CD14-positive monocyte (primary cell): ENCODE measurements around the gene ALKAL2. TPM values are rescaled to one million over a fixed set of nuclear protein-coding genes. Genes with fewer than 3 reads are reported as not detected.

ENCODE experiments used
- DNase-seq, 3 donors: peaks; one replicate each; pipeline ENCODE4 v3.0.0-alpha.2; 2011 to 2022
- H2AFZ ChIP-seq: 2 replicates; pipeline ENCODE4 v1.6.0; 2012; ENCODE audit warnings: mild to moderate bottlenecking, low read depth, low read length, inconsistent platforms; ENCODE audit not compliant: insufficient read depth, poor library complexity, severe bottlenecking
- H3K27ac ChIP-seq, 2 donors: 1 replicate in 1 of 2; 2 replicates in 1 of 2; pipeline ENCODE4 v1.5.1; 2012 to 2013; ENCODE audit warnings: low read length in 2 of 2, control low read depth in 1 of 2, inconsistent platforms in 1 of 2, low read depth in 1 of 2, mild to moderate bottlenecking in 1 of 2
- H3K27me3 ChIP-seq, 2 donors: one replicate each; pipeline versions ENCODE4 v1.6.0 to v1.6.1; 2011 to 2013; ENCODE audit warnings: low read length in 2 of 2; ENCODE audit not compliant: control insufficient read depth in 2 of 2, insufficient read depth in 2 of 2
- H3K36me3 ChIP-seq, 2 donors: replicated peaks in 1 of 2; 1 replicate in 1 of 2; 2 replicates in 1 of 2; pipeline versions ENCODE4 v1.5.1 to v1.6.1; 2012 to 2013; ENCODE audit warnings: low read length in 2 of 2, control low read depth in 1 of 2, inconsistent platforms in 1 of 2, mild to moderate bottlenecking in 1 of 2; ENCODE audit not compliant: insufficient read depth in 2 of 2, control insufficient read depth in 1 of 2
- H3K4me1 ChIP-seq, 2 donors: 1 replicate in 1 of 2; 2 replicates in 1 of 2; pipeline versions ENCODE4 v1.5.1 to v1.6.1; 2012 to 2013; ENCODE audit warnings: low read length in 2 of 2, control low read depth in 1 of 2, inconsistent platforms in 1 of 2, mild to moderate bottlenecking in 1 of 2, moderate library complexity in 1 of 2; ENCODE audit not compliant: insufficient read depth in 2 of 2, control insufficient read depth in 1 of 2
- H3K4me2 ChIP-seq: replicated peaks from 2 replicates; pipeline ENCODE3; 2012; ENCODE audit warnings: low read length, moderate library complexity, mild to moderate bottlenecking; ENCODE audit not compliant: poor library complexity, severe bottlenecking; ENCODE audit errors: extremely low read depth
- H3K4me3 ChIP-seq, 3 experiments: fragments of 200-600 bp in 1 of 3; sonication (generic) in 1 of 3; replicated peaks in 1 of 3; 1 replicate in 2 of 3; 2 replicates in 1 of 3; pipeline ENCODE4 v1.5.1; 2011 to 2013; ENCODE audit warnings: low read length in 3 of 3, mild to moderate bottlenecking in 3 of 3, control low read depth in 2 of 3, low read depth in 2 of 3, inconsistent platforms in 1 of 3, moderate library complexity in 1 of 3
- H3K79me2 ChIP-seq: 2 replicates; pipeline ENCODE4 v1.6.0; 2012; ENCODE audit warnings: mild to moderate bottlenecking, control low read depth, inconsistent platforms, low read length, moderate library complexity; ENCODE audit not compliant: insufficient read depth
- H3K9ac ChIP-seq: 2 replicates; pipeline ENCODE4 v1.6.0; 2017; ENCODE audit warnings: low read length, mild to moderate bottlenecking; ENCODE audit not compliant: insufficient read depth, poor library complexity, severe bottlenecking
- H3K9me3 ChIP-seq, 2 donors: replicated peaks in 1 of 2; 1 replicate in 1 of 2; 2 replicates in 1 of 2; pipeline versions ENCODE4 v1.5.1 to v1.6.1; 2012 to 2013; ENCODE audit warnings: low read length in 2 of 2, control low read depth in 1 of 2; ENCODE audit not compliant: control insufficient read depth in 1 of 2, insufficient read depth in 1 of 2
- H4K20me1 ChIP-seq: 2 replicates; pipeline ENCODE4 v1.6.0; 2012; ENCODE audit warnings: mild to moderate bottlenecking, low read length, control low read depth, moderate library complexity; ENCODE audit not compliant: insufficient read depth
- H3K27ac Mint-ChIP-seq, 7 donors: one replicate each; pipeline ENCODE4 v1.8.0; 2020; ENCODE audit warnings: mild to moderate bottlenecking in 7 of 7, mixed read lengths in 7 of 7, moderate library complexity in 6 of 7, inconsistent platforms in 2 of 7
- H3K27me3 Mint-ChIP-seq, 3 donors: one replicate each; pipeline ENCODE4 v1.8.0; 2021 to 2022; ENCODE audit warnings: low read depth in 3 of 3, mild to moderate bottlenecking in 3 of 3, mixed read lengths in 3 of 3, moderate library complexity in 3 of 3, inconsistent platforms in 1 of 3
- H3K36me3 Mint-ChIP-seq, 2 donors: one replicate each; pipeline ENCODE4 v1.8.0; 2020; ENCODE audit warnings: mixed read lengths in 2 of 2, inconsistent platforms in 1 of 2, mild to moderate bottlenecking in 1 of 2
- H3K4me1 Mint-ChIP-seq: one replicate; pipeline ENCODE4 v1.8.0; 2020; ENCODE audit warnings: mild to moderate bottlenecking, mixed read lengths
- H3K4me3 Mint-ChIP-seq, 2 donors: one replicate each; pipeline ENCODE4 v1.8.0; 2020; ENCODE audit warnings: mild to moderate bottlenecking in 2 of 2, mixed read lengths in 2 of 2, moderate library complexity in 1 of 2
- H3K9me3 Mint-ChIP-seq, 7 donors: one replicate each; pipeline ENCODE4 v1.8.0; 2020 to 2022; ENCODE audit warnings: mixed read lengths in 7 of 7, mild to moderate bottlenecking in 6 of 7, moderate library complexity in 6 of 7, inconsistent platforms in 2 of 7
- WGBS: methylation state at CpG from one replicate; pipeline ENCODE4 v1.1.5; 2013; ENCODE audit warnings: missing lambda C conversion rate; ENCODE audit not compliant: insufficient coverage; 5-methylcytosine and 5-hydroxymethylcytosine counted together
- intact Hi-C, 2 donors: fragments of 100-400 bp; cut with micrococcal nuclease; formaldehyde crosslinking; loops; one replicate each; pipeline versions ENCODE4 v1.15.0 to v1.15.1; 2023
- polyA plus RNA-seq, 3 donors: library from polyadenylated mRNA; depleted of rRNA in 1 of 3; unstranded in 2 of 3; stranded (reverse) in 1 of 3; fragments of 300-500 nt in 2 of 3; fragments of >200 nt in 1 of 3; fragmentation: Illumina TruSeq in 2 of 3; gene quantifications; 1 replicate in 2 of 3; 2 replicates in 1 of 3; pipeline ENCODE4 v1.2.3, GENCODE V29; 2012 to 2021
- TF ChIP-seq, protein P1 (sequence below): fragments of 200-600 bp; IDR thresholded peaks from one replicate; pipeline ENCODE4 v1.8.0; 2022; ENCODE audit warnings: antibody characterized with exemption, mild to moderate bottlenecking

ALKAL2 gene
- polyA plus RNA-seq, 3 donors = not detected

DNA sequence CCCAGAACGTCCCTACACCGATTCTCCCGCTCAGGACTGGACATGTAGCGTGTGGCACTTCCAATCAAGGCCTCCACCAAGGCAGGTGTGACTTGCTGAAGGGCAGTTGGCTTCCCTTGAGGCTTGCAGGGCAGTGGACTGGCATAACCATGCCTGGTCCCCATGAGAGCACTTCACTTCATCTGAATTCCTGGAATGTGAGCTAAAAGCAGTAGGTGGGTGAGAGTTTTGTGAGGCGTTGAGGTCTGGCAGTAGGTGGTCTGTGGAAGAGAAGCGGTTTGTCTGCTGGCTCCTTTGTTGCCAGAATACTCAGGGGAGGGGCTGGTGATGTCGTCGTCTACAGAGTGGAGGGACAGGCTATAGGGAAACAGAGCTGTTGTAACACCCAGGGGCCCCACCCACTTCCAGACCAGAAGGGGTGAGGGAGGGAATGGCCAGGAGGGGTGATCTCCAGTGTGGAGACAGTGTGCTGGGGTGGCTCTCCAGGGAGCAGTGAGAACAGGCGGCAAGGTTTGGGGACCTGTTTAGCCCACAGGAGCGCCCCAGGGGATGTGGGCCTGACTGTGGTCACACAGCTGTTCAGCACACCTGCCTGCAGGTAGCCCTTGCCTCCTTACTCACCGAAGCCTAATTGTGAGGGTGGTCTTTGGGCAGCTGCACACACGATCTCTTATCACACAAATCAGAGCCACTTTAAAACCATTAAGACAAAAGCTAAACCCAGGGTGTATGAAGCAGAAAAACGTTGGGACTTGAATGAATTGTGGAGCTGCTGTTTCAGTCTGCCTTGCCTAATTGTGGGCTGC lies 21.5 kb upstream of the ALKAL2 start:
- intact Hi-C loops = no loop called here
- no peak for DNase-seq
- H3K36me3 ChIP-seq = no peaks in the 10 kb centered on the region
- peaks cover 0 to 5% (median 0%) of the 10 kb centered on the region in 3 donors for H3K27me3 Mint-ChIP-seq
- H3K4me3 Mint-ChIP-seq = no peak overlapping the region
- no peaks in the 10 kb centered on the region for H3K4me1 ChIP-seq
- H3K9ac ChIP-seq = no peak overlapping the region
- 80% methylated on average over 9 of the region's 13 CpGs for WGBS
- TF ChIP-seq, protein P1, sequence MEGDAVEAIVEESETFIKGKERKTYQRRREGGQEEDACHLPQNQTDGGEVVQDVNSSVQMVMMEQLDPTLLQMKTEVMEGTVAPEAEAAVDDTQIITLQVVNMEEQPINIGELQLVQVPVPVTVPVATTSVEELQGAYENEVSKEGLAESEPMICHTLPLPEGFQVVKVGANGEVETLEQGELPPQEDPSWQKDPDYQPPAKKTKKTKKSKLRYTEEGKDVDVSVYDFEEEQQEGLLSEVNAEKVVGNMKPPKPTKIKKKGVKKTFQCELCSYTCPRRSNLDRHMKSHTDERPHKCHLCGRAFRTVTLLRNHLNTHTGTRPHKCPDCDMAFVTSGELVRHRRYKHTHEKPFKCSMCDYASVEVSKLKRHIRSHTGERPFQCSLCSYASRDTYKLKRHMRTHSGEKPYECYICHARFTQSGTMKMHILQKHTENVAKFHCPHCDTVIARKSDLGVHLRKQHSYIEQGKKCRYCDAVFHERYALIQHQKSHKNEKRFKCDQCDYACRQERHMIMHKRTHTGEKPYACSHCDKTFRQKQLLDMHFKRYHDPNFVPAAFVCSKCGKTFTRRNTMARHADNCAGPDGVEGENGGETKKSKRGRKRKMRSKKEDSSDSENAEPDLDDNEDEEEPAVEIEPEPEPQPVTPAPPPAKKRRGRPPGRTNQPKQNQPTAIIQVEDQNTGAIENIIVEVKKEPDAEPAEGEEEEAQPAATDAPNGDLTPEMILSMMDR = no peak
- no peaks in the 10 kb centered on the region for H3K9me3 ChIP-seq
- H3K27me3 ChIP-seq = no peaks in the 10 kb centered on the region
- H3K4me1 Mint-ChIP-seq = no peaks in the 10 kb centered on the region
- peaks cover 0 to 3% (median 0%) of the 10 kb centered on the region in 7 donors for H3K9me3 Mint-ChIP-seq
- no peaks in the 10 kb centered on the region for H4K20me1 ChIP-seq
- no peaks in the 10 kb centered on the region for H3K36me3 Mint-ChIP-seq
- no peak overlapping the region for H3K4me3 ChIP-seq
- H3K27ac ChIP-seq = no peak overlapping the region
- H3K27ac Mint-ChIP-seq = no peak overlapping the region
- H2AFZ ChIP-seq = no peak overlapping the region
- no peak overlapping the region for H3K4me2 ChIP-seq
- no peaks in the 10 kb centered on the region for H3K79me2 ChIP-seq

DNA sequence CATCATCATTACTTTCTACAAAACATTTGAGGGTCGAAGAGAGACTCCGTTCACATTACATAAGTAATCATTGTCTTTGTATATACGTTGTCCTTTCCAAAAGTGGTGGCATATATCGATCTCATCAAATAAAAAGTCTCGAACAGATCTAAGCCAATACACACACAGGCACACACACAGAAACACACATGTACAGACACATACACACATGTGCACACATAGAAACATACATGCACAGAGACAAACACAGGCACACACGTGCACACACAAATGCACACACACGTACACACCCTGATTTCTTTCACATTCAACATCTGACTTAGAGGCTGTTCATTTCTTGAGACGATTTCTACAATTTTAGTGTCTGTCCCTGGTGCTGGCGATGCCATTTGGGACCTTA lies 17.5 kb upstream of the ALKAL2 start:
- Histone ChIP-seq H3K27me3 (no peaks in the 10 kb centered on the region), H3K4me2 (no peak overlapping the region), H3K27ac (no peak overlapping the region), H3K36me3 (no peaks in the 10 kb centered on the region), H3K4me1 (no peaks in the 10 kb centered on the region), H3K9me3 (peaks cover 0 to 3% of the 10 kb centered on the region in 2 donors), H2AFZ (no peak overlapping the region), H4K20me1 (no peaks in the 10 kb centered on the region), H3K9ac (no peak overlapping the region), H3K79me2 (no peaks in the 10 kb centered on the region), H3K4me3 (no peak overlapping the region)
- TF ChIP-seq, protein P1 = no peak
- DNase-seq = no peak
- H3K9me3 Mint-ChIP-seq = peaks cover 0 to 8% (median 4%) of the 10 kb centered on the region in 7 donors
- H3K36me3 Mint-ChIP-seq = no peaks in the 10 kb centered on the region
- intact Hi-C loops = no loop called here
- H3K27me3 Mint-ChIP-seq = peaks cover 0 to 7% (median 1%) of the 10 kb centered on the region in 3 donors
- no peak overlapping the region for H3K27ac Mint-ChIP-seq
- H3K4me1 Mint-ChIP-seq = no peaks in the 10 kb centered on the region
- WGBS = 93% methylated on average over 9 of the region's 9 CpGs
- H3K4me3 Mint-ChIP-seq = no peak overlapping the region
